ENCODE measurements around the gene CHST8.

The CHST8 gene

GRCh38 chr19:33799476-33799875 is 177.7 kb downstream of the CHST8 start:
- no peak for DNase-seq

- DNase-seq = no peak
Observed at GRCh38 chr19:33800012-33800680, 178.4 kb downstream of the CHST8 start.

GRCh38 chr19:33801411-33801810 is 179.7 kb downstream of the CHST8 start:
- DNase-seq = no peak

GRCh38 chr19:33802001-33802400 is 180.2 kb downstream of the CHST8 start:
- no peak for DNase-seq

- no peak for DNase-seq
Observed at GRCh38 chr19:33802801-33803200, 181.0 kb downstream of the CHST8 start.

- no peak for DNase-seq
Observed at GRCh38 chr19:33803383-33803782, 181.6 kb downstream of the CHST8 start.

- no peak for DNase-seq
Observed at GRCh38 chr19:33804021-33804799, 182.5 kb downstream of the CHST8 start.

- no peak for DNase-seq
Observed at GRCh38 chr19:33805313-33805712, 183.6 kb downstream of the CHST8 start.

GRCh38 chr19:33805840-33806433 is 184.2 kb downstream of the CHST8 start:
- DNase-seq = no peak

- no peak for DNase-seq
Observed at GRCh38 chr19:33806434-33806881, 184.7 kb downstream of the CHST8 start.

- DNase-seq = no peak
Observed at GRCh38 chr19:33808399-33808798, 186.6 kb downstream of the CHST8 start.

GRCh38 chr19:33809960-33810359 is 188.2 kb downstream of the CHST8 start:
- DNase-seq = no peak

GRCh38 chr19:33810821-33811220 is 189.1 kb downstream of the CHST8 start:
- DNase-seq = no peak

- DNase-seq = no peak
Observed at GRCh38 chr19:33811246-33811645, 189.5 kb downstream of the CHST8 start.

GRCh38 chr19:33811736-33812387 is 190.1 kb downstream of the CHST8 start:
- DNase-seq = no peak

GRCh38 chr19:33812388-33813330 is 190.9 kb downstream of the CHST8 start:
- no peak for DNase-seq

GRCh38 chr19:33813391-33814101 is 191.8 kb downstream of the CHST8 start:
- no peak for DNase-seq

- no peak for DNase-seq
Observed at GRCh38 chr19:33814181-33815165, 192.7 kb downstream of the CHST8 start.

- no peak for DNase-seq
Observed at GRCh38 chr19:33815380-33816340, 193.9 kb downstream of the CHST8 start.

Data from NCI-H2227 treated with DMSO at 0.1 percent for 48 hours (cell line).